ENCODE measurements around the gene VARS1.

DNA sequence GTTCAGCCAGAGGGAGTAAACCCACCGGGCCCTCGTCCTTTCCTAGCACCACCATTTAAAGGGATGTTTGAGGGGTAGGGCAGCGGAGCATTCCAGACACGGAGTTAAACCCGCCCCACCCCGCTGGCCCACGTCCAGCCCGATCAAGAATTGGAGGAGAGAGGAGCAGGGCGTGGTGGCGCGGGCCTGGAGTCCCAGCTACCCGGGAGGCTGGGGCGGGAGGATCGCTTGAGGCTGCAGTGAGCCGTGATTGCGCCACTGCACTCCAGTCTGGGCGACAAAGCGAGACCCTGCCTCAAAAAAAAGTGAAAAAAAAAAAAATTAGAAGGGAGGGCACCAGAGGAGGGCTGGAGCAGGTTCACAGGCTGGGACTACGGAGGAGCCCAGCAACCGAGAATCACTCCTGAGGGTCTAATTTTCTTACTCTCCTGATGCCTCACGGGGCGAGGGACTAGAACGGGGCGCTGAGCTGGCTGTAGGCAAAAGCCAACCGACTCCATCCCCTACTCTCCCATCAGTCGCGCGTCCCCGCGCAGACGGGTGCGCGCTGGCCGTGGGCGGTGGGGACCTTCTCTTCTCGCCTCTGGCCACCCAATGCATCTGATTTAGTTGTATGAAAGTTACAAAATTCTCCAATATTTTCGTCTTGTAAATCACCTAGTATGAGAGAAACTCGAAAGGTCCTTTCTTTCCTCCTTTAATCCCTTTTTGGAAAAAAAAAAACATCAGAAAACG lies 25.9 kb upstream of the VARS1 start:
- TF ChIP-seq, protein P1, sequence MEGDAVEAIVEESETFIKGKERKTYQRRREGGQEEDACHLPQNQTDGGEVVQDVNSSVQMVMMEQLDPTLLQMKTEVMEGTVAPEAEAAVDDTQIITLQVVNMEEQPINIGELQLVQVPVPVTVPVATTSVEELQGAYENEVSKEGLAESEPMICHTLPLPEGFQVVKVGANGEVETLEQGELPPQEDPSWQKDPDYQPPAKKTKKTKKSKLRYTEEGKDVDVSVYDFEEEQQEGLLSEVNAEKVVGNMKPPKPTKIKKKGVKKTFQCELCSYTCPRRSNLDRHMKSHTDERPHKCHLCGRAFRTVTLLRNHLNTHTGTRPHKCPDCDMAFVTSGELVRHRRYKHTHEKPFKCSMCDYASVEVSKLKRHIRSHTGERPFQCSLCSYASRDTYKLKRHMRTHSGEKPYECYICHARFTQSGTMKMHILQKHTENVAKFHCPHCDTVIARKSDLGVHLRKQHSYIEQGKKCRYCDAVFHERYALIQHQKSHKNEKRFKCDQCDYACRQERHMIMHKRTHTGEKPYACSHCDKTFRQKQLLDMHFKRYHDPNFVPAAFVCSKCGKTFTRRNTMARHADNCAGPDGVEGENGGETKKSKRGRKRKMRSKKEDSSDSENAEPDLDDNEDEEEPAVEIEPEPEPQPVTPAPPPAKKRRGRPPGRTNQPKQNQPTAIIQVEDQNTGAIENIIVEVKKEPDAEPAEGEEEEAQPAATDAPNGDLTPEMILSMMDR (IDR thresholded peaks at IDR 0.05): no peak
- no peak for TF ChIP-seq MAFK (IDR thresholded peaks at IDR 0.05; ENCODE audit: partially characterized antibody)

All from A549 (cell line).